Measurements from ENCODE around the gene TSSK1B. TPM values are rescaled to one million over a fixed set of nuclear protein-coding genes. Genes with fewer than 3 reads are reported as not detected.
"Not testable (repeated sequence)": the region's sequence is repeated elsewhere in the genome, so short reads cannot be mapped to it uniquely, and the experiment has no call there.

The TSSK1B gene, protein sequence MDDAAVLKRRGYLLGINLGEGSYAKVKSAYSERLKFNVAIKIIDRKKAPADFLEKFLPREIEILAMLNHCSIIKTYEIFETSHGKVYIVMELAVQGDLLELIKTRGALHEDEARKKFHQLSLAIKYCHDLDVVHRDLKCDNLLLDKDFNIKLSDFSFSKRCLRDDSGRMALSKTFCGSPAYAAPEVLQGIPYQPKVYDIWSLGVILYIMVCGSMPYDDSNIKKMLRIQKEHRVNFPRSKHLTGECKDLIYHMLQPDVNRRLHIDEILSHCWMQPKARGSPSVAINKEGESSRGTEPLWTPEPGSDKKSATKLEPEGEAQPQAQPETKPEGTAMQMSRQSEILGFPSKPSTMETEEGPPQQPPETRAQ
- total RNA-seq (2014; rRNA removed; shearing (Covaris generic)): not detected in 2 replicates

DNA sequence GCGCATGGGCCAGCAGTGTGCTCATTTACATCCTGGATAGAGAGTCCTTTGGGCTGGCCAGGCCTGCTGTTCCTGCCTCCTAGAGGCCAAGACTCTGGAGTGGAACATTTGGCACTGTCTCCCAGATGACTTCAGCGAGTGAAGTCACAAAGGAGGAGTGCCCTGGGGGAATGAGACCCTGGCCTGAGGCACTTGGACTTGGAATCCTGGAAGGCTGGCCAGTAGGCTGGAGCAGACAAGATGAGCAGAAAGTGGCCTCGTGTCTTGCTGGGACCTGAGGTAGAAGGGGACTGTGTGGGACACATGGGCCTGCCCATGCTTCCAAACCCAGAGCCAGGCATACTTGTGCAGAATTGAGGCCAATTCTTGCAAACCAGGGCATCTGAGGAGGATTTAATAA is at the start of gene TSSK1B:
TSSK1B (minus strand) TSS at position 101 of the 400 bp plus-strand sequence. CDS start 150 bp downstream, outside the sequence.
- no peak for DNase-seq
- Histone ChIP-seq H3K27me3 (ENCODE audit: control insufficient read depth, insufficient read depth, low read length) (no peaks in the 10 kb centered on the region), H3K36me3 (replicated peaks; ENCODE audit: control insufficient read depth, insufficient read depth, low read length) (no peaks in the 10 kb centered on the region), H3K4me3 (ENCODE audit: insufficient read depth, low read depth, low read length) (no peak within 1 kb of the TSS)

DNA sequence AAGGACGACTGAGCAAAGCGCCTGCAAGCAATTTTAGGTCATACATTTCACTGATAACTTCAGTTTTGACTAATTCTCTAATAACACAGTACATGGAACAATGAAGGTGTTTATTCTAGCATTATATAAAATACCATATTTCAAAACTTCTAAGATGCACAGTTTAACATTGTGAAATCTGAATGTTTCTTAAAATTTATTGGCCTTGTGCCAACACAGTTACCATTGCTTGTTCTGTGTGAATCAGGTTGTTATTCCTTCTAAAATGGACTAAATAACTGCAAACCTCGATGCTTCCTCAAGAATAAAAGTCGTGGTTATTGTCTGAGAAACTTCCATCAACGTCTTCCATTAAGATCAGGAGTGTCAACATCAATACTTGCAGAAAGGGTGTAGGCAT is 45.5 kb upstream of the TSSK1B start:
- no peaks in the 10 kb centered on the region; the same call in 1 of the 2 replicates for H3K27me3 ChIP-seq (ENCODE audit: control insufficient read depth, insufficient read depth, low read length)
- no peaks in the 10 kb centered on the region for H3K36me3 ChIP-seq (replicated peaks; ENCODE audit: control insufficient read depth, insufficient read depth, low read length)
- DNase-seq: no peak
- H3K4me3 ChIP-seq (ENCODE audit: insufficient read depth, low read depth, low read length): no peak overlapping the region

DNA sequence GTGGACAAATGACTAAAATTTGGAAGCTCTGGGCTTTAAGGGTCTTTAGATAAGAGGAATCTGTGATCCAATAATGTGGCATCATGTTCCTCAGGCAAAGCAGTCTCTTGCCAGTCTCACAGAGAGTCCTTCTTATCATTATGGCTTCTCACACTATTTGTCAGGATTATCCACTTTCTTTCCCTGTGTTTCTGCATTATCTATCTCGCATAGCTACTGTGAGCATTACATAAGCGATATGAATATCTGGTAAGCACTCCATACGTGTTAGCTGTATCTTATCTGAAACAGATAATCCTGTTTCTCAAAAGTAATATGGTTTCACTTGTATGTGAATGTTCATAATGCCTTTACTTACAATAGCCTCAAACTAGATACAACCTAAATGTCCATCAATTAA is 43.9 kb upstream of the TSSK1B start:
- no peaks in the 10 kb centered on the region for H3K36me3 ChIP-seq (replicated peaks; ENCODE audit: control insufficient read depth, insufficient read depth, low read length)

DNA sequence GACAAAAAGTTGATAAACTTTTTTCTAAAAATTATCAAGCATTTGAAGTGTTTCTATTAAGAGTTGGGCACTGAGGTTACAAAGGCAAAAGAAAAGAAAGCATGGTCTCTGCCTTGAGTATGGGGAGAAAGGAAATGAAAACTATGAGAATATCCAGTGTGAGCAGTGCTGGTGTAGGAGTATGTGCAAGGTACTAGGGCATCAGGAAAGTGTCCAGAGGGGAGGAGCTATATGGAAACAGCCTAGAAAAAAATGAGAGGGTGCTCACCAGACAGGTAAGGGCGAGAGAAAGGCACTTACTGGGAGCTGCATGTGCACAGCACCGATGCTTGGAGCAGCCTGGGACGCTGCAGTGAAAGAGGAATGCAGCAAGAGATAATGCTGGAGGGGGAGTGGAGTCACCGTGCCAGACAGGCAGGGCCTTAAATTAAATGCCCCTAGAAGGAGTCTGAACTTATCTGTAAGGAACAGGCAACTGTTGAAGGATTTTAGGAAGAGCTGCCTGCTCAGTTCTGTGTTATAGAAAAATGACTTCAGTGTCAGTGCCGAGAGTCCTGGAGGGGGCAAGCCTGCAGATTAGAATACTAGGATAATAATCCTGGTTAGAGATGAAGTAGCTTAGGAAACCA is 39.4 kb upstream of the TSSK1B start:
- Histone ChIP-seq H3K27me3 (ENCODE audit: control insufficient read depth, insufficient read depth, low read length) (no peaks in the 10 kb centered on the region), H3K4me3 (ENCODE audit: insufficient read depth, low read depth, low read length) (no peak overlapping the region), H3K36me3 (replicated peaks; ENCODE audit: control insufficient read depth, insufficient read depth, low read length) (no peaks in the 10 kb centered on the region)
- peak; percentile 36 for DNase-seq

More for the DNA sequence above, 43.9 kb upstream of the TSSK1B start:
- no peak overlapping the region for H3K4me3 ChIP-seq (ENCODE audit: insufficient read depth, low read depth, low read length)
- DNase-seq: no peak
- H3K27me3 ChIP-seq (ENCODE audit: control insufficient read depth, insufficient read depth, low read length): no peaks in the 10 kb centered on the region

DNA sequence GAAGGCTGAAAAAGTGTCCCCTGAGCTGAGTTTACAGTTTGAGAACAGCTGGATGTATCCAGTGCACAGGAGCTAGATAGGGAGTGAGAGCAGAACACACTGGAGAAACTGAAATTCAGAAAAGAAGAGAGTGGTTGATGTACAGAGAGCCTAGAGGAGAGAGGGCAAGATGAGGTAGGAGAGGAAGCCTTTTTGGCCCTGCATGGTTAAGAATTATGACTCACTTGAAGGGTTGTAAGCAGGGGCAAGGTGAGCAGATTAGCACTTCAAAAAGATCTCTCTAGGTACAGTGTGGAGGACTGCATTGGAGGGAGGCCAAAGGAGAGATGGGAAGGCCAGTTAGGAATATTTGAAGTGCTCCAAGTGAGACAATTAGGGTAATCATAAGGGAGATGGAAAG is 28.2 kb upstream of the TSSK1B start:
- no peak for DNase-seq
- Histone ChIP-seq H3K27me3 (ENCODE audit: control insufficient read depth, insufficient read depth, low read length) (no peaks in the 10 kb centered on the region), H3K4me3 (ENCODE audit: insufficient read depth, low read depth, low read length) (no peak overlapping the region), H3K36me3 (replicated peaks; ENCODE audit: control insufficient read depth, insufficient read depth, low read length) (no peaks in the 10 kb centered on the region)

GRCh38 chr5:113457106-113457505 is 22.3 kb upstream of the TSSK1B start:
- H3K4me3 ChIP-seq (ENCODE audit: insufficient read depth, low read depth, low read length); H3K36me3 ChIP-seq (replicated peaks; ENCODE audit: control insufficient read depth, insufficient read depth, low read length); DNase-seq; H3K27me3 ChIP-seq (ENCODE audit: control insufficient read depth, insufficient read depth, low read length): not testable (repeated sequence)

DNA sequence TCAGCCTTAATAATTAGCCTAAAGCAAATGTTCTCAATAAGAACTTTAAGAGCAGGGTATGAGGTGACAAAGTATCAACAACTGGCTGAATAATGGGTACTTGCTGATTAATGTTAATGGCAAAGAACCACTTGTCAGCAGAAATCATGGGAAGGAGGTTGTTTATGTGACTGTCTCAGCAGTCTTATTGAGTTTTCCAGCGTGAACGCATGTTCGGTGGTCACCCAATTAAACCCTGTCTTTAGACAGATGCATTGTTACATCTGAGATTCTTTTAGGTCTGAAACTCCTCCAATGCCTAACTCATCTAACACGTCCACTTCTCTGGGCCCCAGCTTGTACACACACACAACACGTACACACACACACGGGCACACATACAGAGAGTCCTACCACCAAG is 18.2 kb upstream of the TSSK1B start:
- no peaks in the 10 kb centered on the region for H3K27me3 ChIP-seq (ENCODE audit: control insufficient read depth, insufficient read depth, low read length)

DNA sequence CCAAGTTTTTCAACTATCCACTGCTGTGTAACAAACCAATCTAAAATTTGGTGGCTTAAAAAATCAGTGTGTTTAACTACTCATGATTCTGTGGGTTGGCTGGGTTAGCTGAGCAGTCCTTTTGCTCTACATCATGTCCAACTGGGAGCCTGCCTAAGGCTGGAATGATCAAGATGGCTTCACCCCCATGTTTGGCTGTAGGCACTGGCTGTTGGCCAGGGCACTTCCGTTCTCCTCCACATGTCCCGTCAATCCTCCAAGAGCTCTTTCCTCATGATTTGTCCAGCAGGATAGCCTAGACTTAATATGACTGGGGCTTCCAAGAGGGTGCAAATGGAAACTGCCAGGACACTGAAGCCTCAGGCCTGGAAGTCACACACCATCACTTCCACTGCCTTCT is 17.0 kb upstream of the TSSK1B start:
- H3K36me3 ChIP-seq (replicated peaks; ENCODE audit: control insufficient read depth, insufficient read depth, low read length): no peaks in the 10 kb centered on the region
- H3K27me3 ChIP-seq (ENCODE audit: control insufficient read depth, insufficient read depth, low read length): no peaks in the 10 kb centered on the region
- no peak for DNase-seq
- no peak overlapping the region for H3K4me3 ChIP-seq (ENCODE audit: insufficient read depth, low read depth, low read length)

More for the DNA sequence above, 18.2 kb upstream of the TSSK1B start:
- no peak for DNase-seq
- Histone ChIP-seq H3K4me3 (ENCODE audit: insufficient read depth, low read depth, low read length) (no peak overlapping the region), H3K36me3 (replicated peaks; ENCODE audit: control insufficient read depth, insufficient read depth, low read length) (no peaks in the 10 kb centered on the region)

DNA sequence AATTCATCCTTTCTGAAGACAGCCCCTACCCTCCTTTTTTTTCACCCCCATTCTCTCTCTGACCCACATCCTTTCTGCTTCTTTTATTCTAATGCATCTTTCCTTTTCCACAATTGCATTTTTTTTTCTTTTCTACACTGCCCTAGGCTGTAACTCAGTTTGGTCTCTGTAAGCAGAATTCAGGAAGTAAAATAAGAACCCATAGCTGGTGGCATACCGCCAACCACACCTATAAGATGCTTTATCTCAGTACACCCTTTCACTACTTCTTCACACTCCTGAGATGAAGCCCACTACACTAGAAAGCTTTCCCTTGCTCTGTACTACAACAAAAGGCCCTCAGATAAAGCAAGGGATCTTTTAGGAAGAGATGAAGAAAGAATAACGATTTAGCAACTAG is 16.1 kb upstream of the TSSK1B start:
- Histone ChIP-seq H3K27me3 (ENCODE audit: control insufficient read depth, insufficient read depth, low read length) (no peaks in the 10 kb centered on the region), H3K36me3 (replicated peaks; ENCODE audit: control insufficient read depth, insufficient read depth, low read length) (no peaks in the 10 kb centered on the region), H3K4me3 (ENCODE audit: insufficient read depth, low read depth, low read length) (no peak overlapping the region)
- no peak for DNase-seq

DNA sequence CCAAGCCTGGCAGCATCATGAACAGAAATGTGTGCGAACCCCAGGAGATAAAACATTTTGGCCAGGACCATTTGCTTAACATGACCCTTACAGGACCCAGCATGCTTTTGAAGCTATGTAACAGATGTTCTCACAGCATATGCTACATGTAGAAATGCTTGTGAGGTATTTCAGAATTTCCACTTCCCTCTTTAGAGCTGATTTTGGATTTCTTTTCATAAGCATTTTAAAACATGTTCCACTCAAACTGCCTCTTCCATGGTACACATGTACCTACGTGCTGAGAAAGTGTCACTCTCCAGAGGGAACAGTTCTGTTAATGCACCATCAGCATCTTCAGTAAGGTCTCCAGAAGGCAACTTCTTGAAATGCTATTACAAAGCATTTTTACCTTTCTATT is 15.7 kb upstream of the TSSK1B start:
- Histone ChIP-seq H3K27me3 (ENCODE audit: control insufficient read depth, insufficient read depth, low read length) (no peaks in the 10 kb centered on the region), H3K4me3 (ENCODE audit: insufficient read depth, low read depth, low read length) (no peak overlapping the region), H3K36me3 (replicated peaks; ENCODE audit: control insufficient read depth, insufficient read depth, low read length) (no peaks in the 10 kb centered on the region)
- DNase-seq: no peak

GRCh38 chr5:113448252-113448651 is 13.5 kb upstream of the TSSK1B start:
- no peak for DNase-seq
- no peak overlapping the region for H3K4me3 ChIP-seq (ENCODE audit: insufficient read depth, low read depth, low read length)
- H3K36me3 ChIP-seq (replicated peaks; ENCODE audit: control insufficient read depth, insufficient read depth, low read length): no peaks in the 10 kb centered on the region

DNA sequence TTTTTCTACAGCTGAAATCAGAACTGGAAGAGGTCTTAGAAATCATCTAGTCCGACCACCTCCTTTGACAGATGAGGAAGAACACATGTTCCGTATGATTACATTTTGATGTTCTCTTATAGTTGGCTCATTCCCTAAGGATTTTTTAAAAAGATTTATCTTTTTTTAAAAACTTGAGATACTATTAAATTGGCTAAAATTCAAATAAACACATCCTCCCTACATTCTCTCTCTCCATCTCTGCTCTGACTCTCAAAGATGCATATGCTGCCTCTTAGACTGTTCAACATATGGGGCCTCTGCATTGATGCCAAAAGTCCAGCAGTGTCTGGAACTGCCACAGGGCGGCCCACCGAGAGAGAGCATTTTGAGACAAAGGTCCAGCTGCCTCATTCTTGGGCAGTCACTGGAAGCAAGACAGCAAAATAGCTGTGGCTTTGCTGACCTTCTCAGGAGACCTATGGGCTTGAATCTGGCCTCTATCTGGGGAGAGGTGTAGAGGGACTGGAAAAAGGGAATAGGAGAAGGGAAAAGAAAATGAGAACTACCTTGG is 12.8 kb upstream of the TSSK1B start:
- Histone ChIP-seq H3K36me3 (replicated peaks; ENCODE audit: control insufficient read depth, insufficient read depth, low read length) (no peaks in the 10 kb centered on the region), H3K4me3 (ENCODE audit: insufficient read depth, low read depth, low read length) (no peak overlapping the region), H3K27me3 (ENCODE audit: control insufficient read depth, insufficient read depth, low read length) (no peaks in the 10 kb centered on the region)
- no peak for DNase-seq

More at GRCh38 chr5:113448252-113448651, 13.5 kb upstream of the TSSK1B start:
- H3K27me3 ChIP-seq (ENCODE audit: control insufficient read depth, insufficient read depth, low read length): no peaks in the 10 kb centered on the region

GRCh38 chr5:113446358-113446927 is 11.7 kb upstream of the TSSK1B start:
- H3K4me3 ChIP-seq (ENCODE audit: insufficient read depth, low read depth, low read length): no peak overlapping the region
- H3K36me3 ChIP-seq (replicated peaks; ENCODE audit: control insufficient read depth, insufficient read depth, low read length): no peaks in the 10 kb centered on the region
- DNase-seq: no peak

GRCh38 chr5:113437111-113437510 is 2.3 kb upstream of the TSSK1B start:
- H3K27me3 ChIP-seq (ENCODE audit: control insufficient read depth, insufficient read depth, low read length): no peaks in the 10 kb centered on the region
- H3K4me3 ChIP-seq (ENCODE audit: insufficient read depth, low read depth, low read length): no peak overlapping the region

More at GRCh38 chr5:113446358-113446927, 11.7 kb upstream of the TSSK1B start:
- no peaks in the 10 kb centered on the region for H3K27me3 ChIP-seq (ENCODE audit: control insufficient read depth, insufficient read depth, low read length)

DNA sequence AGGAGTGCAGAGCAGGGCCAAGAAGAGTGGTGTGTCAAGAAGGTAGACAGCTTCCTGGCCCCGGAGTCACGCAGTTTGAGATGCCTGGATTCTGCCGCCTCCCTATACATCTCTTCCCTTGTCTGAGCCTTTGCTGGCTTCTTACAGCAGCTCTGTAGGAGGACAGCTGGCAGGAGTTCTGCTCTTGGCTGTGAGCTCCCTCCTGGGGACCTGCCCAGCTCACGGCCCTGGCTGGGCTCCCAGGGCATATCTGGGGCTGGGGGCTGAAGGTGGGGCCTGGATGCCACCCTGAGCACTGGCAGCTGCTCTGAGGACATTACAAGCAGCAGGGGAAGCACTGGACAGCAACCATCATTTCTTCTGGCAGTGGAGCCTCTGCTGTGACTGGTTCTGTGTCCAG is 786 bp upstream of the TSSK1B start:
- Histone ChIP-seq H3K36me3 (replicated peaks; ENCODE audit: control insufficient read depth, insufficient read depth, low read length) (no peaks in the 10 kb centered on the region), H3K27me3 (ENCODE audit: control insufficient read depth, insufficient read depth, low read length) (no peaks in the 10 kb centered on the region), H3K4me3 (ENCODE audit: insufficient read depth, low read depth, low read length) (no peak overlapping the region)
- no peak for DNase-seq

More at GRCh38 chr5:113437111-113437510, 2.3 kb upstream of the TSSK1B start:
- no peaks in the 10 kb centered on the region for H3K36me3 ChIP-seq (replicated peaks; ENCODE audit: control insufficient read depth, insufficient read depth, low read length)
- no peak for DNase-seq

Measured in H7 (cell line).